Endodermal cell (in vitro differentiated cells): ENCODE results near the gene GRIN2A. TPM values are rescaled to one million over a fixed set of nuclear protein-coding genes. Genes with fewer than 3 reads are reported as not detected.

Source experiments
- DNase-seq: peaks from one replicate; pipeline ENCODE4 v3.0.0-alpha.2; 2017
- H3K27ac ChIP-seq: 2 replicates; pipeline ENCODE4 v1.5.1; 2013; ENCODE audit warnings: mild to moderate bottlenecking, low read depth, low read length, moderate library complexity
- H3K27me3 ChIP-seq: 2 replicates; pipeline ENCODE4 v1.6.1; 2013; ENCODE audit warnings: mild to moderate bottlenecking, low read length, moderate library complexity; ENCODE audit not compliant: insufficient read depth, control insufficient read depth, poor library complexity, severe bottlenecking
- H3K36me3 ChIP-seq: 2 replicates; pipeline ENCODE4 v1.7.0; 2013; ENCODE audit warnings: mild to moderate bottlenecking, low read length, moderate library complexity; ENCODE audit not compliant: control insufficient read depth, insufficient read depth
- H3K4me1 ChIP-seq: one replicate; pipeline ENCODE4 v1.7.0; 2013; ENCODE audit warnings: low read length; ENCODE audit not compliant: control insufficient read depth, insufficient read depth
- H3K4me3 ChIP-seq: 2 replicates; pipeline ENCODE4 v1.5.1; 2013; ENCODE audit warnings: mild to moderate bottlenecking, low read length, moderate library complexity
- H3K9ac ChIP-seq: 2 replicates; pipeline ENCODE4 v1.6.1; 2013; ENCODE audit warnings: mild to moderate bottlenecking, low read length, moderate library complexity; ENCODE audit not compliant: poor library complexity, severe bottlenecking; ENCODE audit errors: extremely low read depth
- H3K9me3 ChIP-seq: 2 replicates; pipeline ENCODE4 v1.6.1; 2013; ENCODE audit warnings: mild to moderate bottlenecking, low read length, moderate library complexity; ENCODE audit not compliant: control insufficient read depth
- H3K27ac Mint-ChIP-seq: 2 replicates; pipeline ENCODE4 v1.8.0; 2020; ENCODE audit warnings: mixed read lengths
- H3K27me3 Mint-ChIP-seq: 2 replicates; pipeline ENCODE4 v1.8.0; 2021; ENCODE audit warnings: mild to moderate bottlenecking, mixed read lengths; ENCODE audit not compliant: insufficient read depth
- H3K36me3 Mint-ChIP-seq: 2 replicates; pipeline ENCODE4 v1.8.0; 2020; ENCODE audit warnings: low read depth, mixed read lengths
- H3K4me1 Mint-ChIP-seq: 2 replicates; pipeline ENCODE4 v1.8.0; 2020; ENCODE audit warnings: mixed read lengths
- H3K4me3 Mint-ChIP-seq: 2 replicates; pipeline ENCODE4 v1.8.0; 2020; ENCODE audit warnings: mild to moderate bottlenecking, moderate library complexity, mixed read lengths
- H3K9me3 Mint-ChIP-seq: 2 replicates; pipeline ENCODE4 v1.8.0; 2020; ENCODE audit warnings: mild to moderate bottlenecking, mixed read lengths
- CTCF ChIP-seq: fragments of 200-600 bp; sonication (generic); conservative IDR thresholded peaks from 2 replicates; pipeline ENCODE4 v1.5.0; 2021; ENCODE audit warnings: antibody characterized with exemption, mild to moderate bottlenecking
- WGBS, 2 experiments: methylation state at CpG; one replicate each; pipeline versions ENCODE4 v1.1.5 to v1.1.7; 2013; ENCODE audit warnings: missing lambda C conversion rate in 2 of 2, mixed read lengths in 1 of 2; ENCODE audit not compliant: insufficient coverage in 1 of 2, insufficient read length in 1 of 2; 5-methylcytosine and 5-hydroxymethylcytosine counted together
- total RNA-seq, 2 donors: library from RNA; stranded (reverse); fragmentation: NEBNext Ultra II Directional in 1 of 2; extraction: Animal tissue kit (Norgen Biotek cat#: 25700) in 1 of 2; gene quantifications; 2 replicates in 1 of 2; 3 replicates in 1 of 2; pipeline ENCODE4 v1.2.1, GENCODE V29; 2021

Gene GRIN2A
- total RNA-seq, 2 donors from 2014 or later: 1.2 TPM

- no peaks in the 10 kb centered on the region for H3K36me3 ChIP-seq
- H3K27me3 Mint-ChIP-seq: no peaks in the 10 kb centered on the region
- no peaks in the 10 kb centered on the region for H3K9me3 Mint-ChIP-seq
- H3K27ac Mint-ChIP-seq: no peak overlapping the region
- no peaks in the 10 kb centered on the region for H3K9me3 ChIP-seq
- H3K4me3 ChIP-seq: no peak overlapping the region
- H3K4me1 ChIP-seq: peaks cover 5% of the 10 kb centered on the region
- H3K36me3 Mint-ChIP-seq: no peaks in the 10 kb centered on the region
- peaks cover 4% of the 10 kb centered on the region for H3K4me1 Mint-ChIP-seq
- H3K27ac ChIP-seq: no peak overlapping the region
- WGBS, 2 experiments: 90 to 91% methylated on average over 5 to 6 of the region's 6 CpGs
- no peak for DNase-seq
- H3K4me3 Mint-ChIP-seq: no peak overlapping the region
- H3K27me3 ChIP-seq: no peaks in the 10 kb centered on the region
- no peak overlapping the region for H3K9ac ChIP-seq
- no peak for TF ChIP-seq CTCF
Observed at GRCh38 chr16:9739301-9739700, 442.9 kb downstream of the GRIN2A start.

- DNase-seq: no peak
- Histone ChIP-seq H3K4me1 (peaks cover 5% of the 10 kb centered on the region), H3K9ac (no peak overlapping the region), H3K27me3 (no peaks in the 10 kb centered on the region), H3K36me3 (no peaks in the 10 kb centered on the region), H3K4me3 (no peak overlapping the region), H3K9me3 (no peaks in the 10 kb centered on the region), H3K27ac (no peak overlapping the region)
- Mint-ChIP-seq H3K4me1 (peaks cover 4% of the 10 kb centered on the region), H3K27me3 (no peaks in the 10 kb centered on the region), H3K27ac (no peak overlapping the region), H3K9me3 (no peaks in the 10 kb centered on the region), H3K36me3 (no peaks in the 10 kb centered on the region), H3K4me3 (no peak overlapping the region)
- no peak for TF ChIP-seq CTCF
- 89 to 100% methylated on average over 5 to 6 of the region's 6 CpGs for WGBS, 2 experiments
Observed at GRCh38 chr16:9738690-9739089, 443.5 kb downstream of the GRIN2A start.

- Histone ChIP-seq H3K9ac (no peak overlapping the region), H3K36me3 (no peaks in the 10 kb centered on the region), H3K27me3 (no peaks in the 10 kb centered on the region), H3K27ac (no peak overlapping the region), H3K4me3 (no peak overlapping the region), H3K9me3 (no peaks in the 10 kb centered on the region), H3K4me1 (peaks cover 5% of the 10 kb centered on the region)
- Mint-ChIP-seq H3K27me3 (no peaks in the 10 kb centered on the region), H3K27ac (no peak overlapping the region), H3K4me1 (peaks cover 4% of the 10 kb centered on the region), H3K9me3 (no peaks in the 10 kb centered on the region), H3K4me3 (no peak overlapping the region), H3K36me3 (no peaks in the 10 kb centered on the region)
- no peak for TF ChIP-seq CTCF
- whole genome bisulfite sequencing, 2 experiments: 83 to 85% methylated on average over 3 to 5 of the region's 5 CpGs
- no peak for DNase-seq
Observed at GRCh38 chr16:9736547-9736946, 445.7 kb downstream of the GRIN2A start.
